HepG2 (cell line): Measurements from ENCODE around the gene HADH. TPM values are rescaled to one million over a fixed set of nuclear protein-coding genes. Genes with fewer than 3 reads are reported as not detected.

Experiments used
- GPBP1L1 ChIP-seq: sonication (generic); formaldehyde crosslinking; IDR thresholded peaks from 2 replicates; pipeline ENCODE4 v1.5.0; 2020; ENCODE audit warnings: mild to moderate bottlenecking, missing genetic modification reagents
- JARID2 ChIP-seq: sonication (generic); formaldehyde crosslinking; IDR thresholded peaks from 2 replicates; pipeline ENCODE4 v1.8.1; 2023; ENCODE audit warnings: missing genetic modification reagents, inconsistent platforms; ENCODE audit not compliant: insufficient replicate concordance
- KDM5A ChIP-seq: fragments of 200-600 bp; sonication (generic); IDR thresholded peaks from 2 replicates; pipeline ENCODE4 v1.7.0; 2018; ENCODE audit warnings: antibody characterized with exemption, mild to moderate bottlenecking, low read length, borderline replicate concordance
- KLF15 ChIP-seq: sonication (generic); formaldehyde crosslinking; IDR thresholded peaks from 2 replicates; pipeline ENCODE4 v1.8.1; 2023; ENCODE audit warnings: borderline replicate concordance, mild to moderate bottlenecking, inconsistent platforms, missing genetic modification reagents, mixed read lengths
- KMT2B ChIP-seq: IDR thresholded peaks from 2 replicates; pipeline ENCODE4 v1.6.1; 2016; ENCODE audit warnings: missing genetic modification reagents, missing compliant biosample characterization
- NCOA2 ChIP-seq: sonication (generic); formaldehyde crosslinking; IDR thresholded peaks from 2 replicates; pipeline ENCODE4 v1.8.0; 2022; ENCODE audit warnings: inconsistent platforms
- PAXIP1 ChIP-seq: sonication (generic); formaldehyde crosslinking; conservative IDR thresholded peaks from 2 replicates; pipeline ENCODE4 v1.4.0; 2020; ENCODE audit warnings: mild to moderate bottlenecking, missing genetic modification reagents, moderate library complexity
- PRPF4 ChIP-seq: fragments of 200-400 bp; formaldehyde crosslinking; IDR thresholded peaks from 2 replicates; pipeline ENCODE4 v1.6.1; 2016; ENCODE audit warnings: low read length, low read depth; ENCODE audit not compliant: poor library complexity, severe bottlenecking
- REST ChIP-seq, 2 experiments: IDR thresholded peaks; 2 replicates each; pipeline ENCODE4 v1.6.1; 2011 to 2012; ENCODE audit warnings: low read length in 2 of 2, borderline replicate concordance in 1 of 2, low read depth in 1 of 2, mild to moderate bottlenecking in 1 of 2, moderate library complexity in 1 of 2
- RFX1 ChIP-seq: fragments of 450-650 bp; IDR thresholded peaks from 2 replicates; pipeline ENCODE4 v1.6.1; 2017
- SRF ChIP-seq: IDR thresholded peaks from 2 replicates; pipeline ENCODE4 v1.6.1; 2011; ENCODE audit warnings: mild to moderate bottlenecking, low read depth, low read length, moderate library complexity
- TRAFD1 ChIP-seq: sonication (generic); formaldehyde crosslinking; IDR thresholded peaks from 2 replicates; pipeline ENCODE4 v1.5.1; 2020; ENCODE audit warnings: missing genetic modification reagents, mild to moderate bottlenecking, borderline replicate concordance
- TRIM22 ChIP-seq: fragments of 450-650 bp; IDR thresholded peaks from 2 replicates; pipeline ENCODE4 v1.6.1; 2017
- ZNF343 ChIP-seq: sonication (generic); formaldehyde crosslinking; IDR thresholded peaks from 2 replicates; pipeline ENCODE4 v1.4.0; 2020; ENCODE audit warnings: mild to moderate bottlenecking, missing genetic modification reagents
- ZNF850 ChIP-seq: sonication (generic); formaldehyde crosslinking; conservative IDR thresholded peaks from 2 replicates; pipeline ENCODE4 v1.9.0; 2021; ENCODE audit warnings: mild to moderate bottlenecking, missing genetic modification reagents
- polyA plus RNA-seq, 8 experiments: library from polyadenylated mRNA; depleted of rRNA in 3 of 8; stranded (reverse) in 7 of 8; unstranded in 1 of 8; fragments of >200 nt; fragmentation: Illumina TruSeq in 4 of 8; extraction: Trizol in 4 of 8; gene quantifications; 2 replicates each; pipeline versions ENCODE4 v1.2.1 to v1.2.3, GENCODE V29; 2011 to 2016; ENCODE audit warnings: low read depth in 4 of 8, missing spikeins in 1 of 8, mixed read lengths in 1 of 8; ENCODE audit not compliant: insufficient read depth in 1 of 8
- total RNA-seq, 5 experiments: library from RNA; depleted of rRNA; stranded (reverse); fragments of >200 nt; fragmentation: Illumina TruSeq; extraction: Trizol; gene quantifications; 2 replicates each; pipeline ENCODE4 v1.2.3, GENCODE V29; 2016; ENCODE audit warnings: low read depth in 1 of 5

HADH gene
- total and polyA plus RNA-seq, 2 of the 13 experiments (the other 11 are each of a cell fraction or from before 2014, with no cell fraction given), result 29.6 to 33.9 TPM

GRCh38 chr4:107989537-107990386, at the start of gene HADH (continued):
- TF ChIP-seq ZNF850, result no peak
- TF ChIP-seq TRAFD1 (CRISPR knock-in tag), result no peak
- TF ChIP-seq SRF, result no peak
- TF ChIP-seq NCOA2 (CRISPR knock-in tag), result no peak
- TF ChIP-seq PRPF4, result no peak
- no peak for TF ChIP-seq JARID2 (CRISPR knock-in tag)
- TF ChIP-seq REST (IDR thresholded peaks at IDR 0.05; ENCODE audit: borderline replicate concordance in 1 of 2, low read depth in 1 of 2, low read length in 2 of 2), result 0 out of 4 replicates have a peak, but pooled peaks of 1 of the 2 experiments have one; percentile 15
- peak; percentile 81 for TF ChIP-seq KMT2B (CRISPR knock-in tag)
- no peak; the same call in none of the 2 replicates for TF ChIP-seq KLF15
- TF ChIP-seq ZNF343, result no peak
- TF ChIP-seq GPBP1L1, result no peak
- TF ChIP-seq RFX1, result no peak
- no peak for TF ChIP-seq PAXIP1 (CRISPR knock-in tag)
- no peak for TF ChIP-seq TRIM22
- 0 out of 2 replicates have a peak, but pooled peaks have one; percentile 36 for TF ChIP-seq KDM5A
